GM21526 (cell line): ENCODE results near the gene EVC2.

Experiments
- ATAC-seq: cut with Tn5 transposase; IDR thresholded peaks from one replicate; pipeline ENCODE4 v1.9.1; 2021; ENCODE audit warnings: moderate library complexity; ENCODE audit not compliant: unreplicated experiment, low FRiP score

The EVC2 gene

GRCh38 chr4:5524446-5525299 lies 183.7 kb downstream of the EVC2 start:
- no peak for ATAC-seq

DNA sequence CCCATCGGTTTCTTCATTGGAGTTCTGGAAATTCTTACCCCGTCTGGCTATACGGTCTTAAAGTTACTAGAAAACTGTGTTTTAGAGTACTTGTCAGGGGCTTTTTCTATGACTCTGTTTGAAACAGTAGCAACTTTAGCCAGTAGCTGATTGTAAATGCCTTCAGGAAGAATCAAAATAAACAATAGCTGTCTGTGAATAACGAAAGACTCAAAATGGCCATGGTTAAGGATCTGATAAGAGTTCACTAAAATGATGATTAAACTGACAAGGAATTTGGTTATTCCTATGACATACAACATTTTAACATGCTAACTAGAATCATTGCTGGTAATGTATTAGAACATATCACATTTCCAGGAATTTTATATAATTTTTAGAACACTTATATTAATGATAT lies 191.0 kb downstream of the EVC2 start:
- ATAC-seq = no peak

- ATAC-seq = no peak
Observed at GRCh38 chr4:5515646-5516045, 192.7 kb downstream of the EVC2 start.
